ENCODE data around the gene ACTRT2.

The ACTRT2 gene

GRCh38 chr1:3019007-3019515 is 2.2 kb upstream of the ACTRT2 start:
- H3F3A ChIP-seq (ENCODE audit: insufficient read depth): no peaks in the 10 kb centered on the region
- no peak overlapping the region for H3K9ac ChIP-seq (ENCODE audit: low read length)
- no peaks in the 10 kb centered on the region for H3K9me2 ChIP-seq (replicated peaks; ENCODE audit: insufficient read depth, low read length)
- H3K36me3 ChIP-seq (ENCODE audit: low read length): no peaks in the 10 kb centered on the region
- TF ChIP-seq EZH2phosphoT487 (conservative IDR thresholded peaks at IDR 0.05; ENCODE audit: low read length): no peak
- TF ChIP-seq, protein P1, sequence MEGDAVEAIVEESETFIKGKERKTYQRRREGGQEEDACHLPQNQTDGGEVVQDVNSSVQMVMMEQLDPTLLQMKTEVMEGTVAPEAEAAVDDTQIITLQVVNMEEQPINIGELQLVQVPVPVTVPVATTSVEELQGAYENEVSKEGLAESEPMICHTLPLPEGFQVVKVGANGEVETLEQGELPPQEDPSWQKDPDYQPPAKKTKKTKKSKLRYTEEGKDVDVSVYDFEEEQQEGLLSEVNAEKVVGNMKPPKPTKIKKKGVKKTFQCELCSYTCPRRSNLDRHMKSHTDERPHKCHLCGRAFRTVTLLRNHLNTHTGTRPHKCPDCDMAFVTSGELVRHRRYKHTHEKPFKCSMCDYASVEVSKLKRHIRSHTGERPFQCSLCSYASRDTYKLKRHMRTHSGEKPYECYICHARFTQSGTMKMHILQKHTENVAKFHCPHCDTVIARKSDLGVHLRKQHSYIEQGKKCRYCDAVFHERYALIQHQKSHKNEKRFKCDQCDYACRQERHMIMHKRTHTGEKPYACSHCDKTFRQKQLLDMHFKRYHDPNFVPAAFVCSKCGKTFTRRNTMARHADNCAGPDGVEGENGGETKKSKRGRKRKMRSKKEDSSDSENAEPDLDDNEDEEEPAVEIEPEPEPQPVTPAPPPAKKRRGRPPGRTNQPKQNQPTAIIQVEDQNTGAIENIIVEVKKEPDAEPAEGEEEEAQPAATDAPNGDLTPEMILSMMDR (IDR thresholded peaks at IDR 0.05; ENCODE audit: insufficient read depth, low read length, poor library complexity, severe bottlenecking): no peak
- H3K4me3 ChIP-seq (ENCODE audit: insufficient read depth, low read length, poor library complexity, severe bottlenecking): no peak overlapping the region
- no peaks in the 10 kb centered on the region for H3K79me2 ChIP-seq (ENCODE audit: insufficient read depth, low read length)
- no peaks in the 10 kb centered on the region for H3K27me3 ChIP-seq (ENCODE audit: low read length)
- H3K4me2 ChIP-seq (ENCODE audit: low read depth, low read length, poor library complexity, severe bottlenecking): no peak overlapping the region
- H4K20me1 ChIP-seq (ENCODE audit: low read depth, low read length): no peaks in the 10 kb centered on the region
- no peaks in the 10 kb centered on the region for H3K9me3 ChIP-seq (ENCODE audit: insufficient read depth, low read length)
- H2AFZ ChIP-seq (ENCODE audit: low read depth, low read length, severe bottlenecking): no peak overlapping the region
- H3K27ac ChIP-seq (ENCODE audit: low read depth, low read length): no peak overlapping the region

GRCh38 chr1:3019516-3020051 is 1.7 kb upstream of the ACTRT2 start:
- Histone ChIP-seq H2AFZ (ENCODE audit: low read depth, low read length, severe bottlenecking) (no peak overlapping the region), H3K9ac (ENCODE audit: low read length) (no peak overlapping the region), H3F3A (ENCODE audit: insufficient read depth) (no peaks in the 10 kb centered on the region), H3K4me3 (ENCODE audit: insufficient read depth, low read length, poor library complexity, severe bottlenecking) (no peak overlapping the region), H3K79me2 (ENCODE audit: insufficient read depth, low read length) (no peaks in the 10 kb centered on the region), H4K20me1 (ENCODE audit: low read depth, low read length) (no peaks in the 10 kb centered on the region), H3K4me2 (ENCODE audit: low read depth, low read length, poor library complexity, severe bottlenecking) (no peak overlapping the region), H3K27me3 (ENCODE audit: low read length) (no peaks in the 10 kb centered on the region), H3K36me3 (ENCODE audit: low read length) (no peaks in the 10 kb centered on the region), H3K27ac (ENCODE audit: low read depth, low read length) (no peak overlapping the region), H3K9me3 (ENCODE audit: insufficient read depth, low read length) (no peaks in the 10 kb centered on the region), H3K9me2 (replicated peaks; ENCODE audit: insufficient read depth, low read length) (no peaks in the 10 kb centered on the region)
- TF ChIP-seq, protein P1 (IDR thresholded peaks at IDR 0.05; ENCODE audit: insufficient read depth, low read length, poor library complexity, severe bottlenecking): no peak
- no peak for TF ChIP-seq EZH2phosphoT487 (conservative IDR thresholded peaks at IDR 0.05; ENCODE audit: low read length)

DNA sequence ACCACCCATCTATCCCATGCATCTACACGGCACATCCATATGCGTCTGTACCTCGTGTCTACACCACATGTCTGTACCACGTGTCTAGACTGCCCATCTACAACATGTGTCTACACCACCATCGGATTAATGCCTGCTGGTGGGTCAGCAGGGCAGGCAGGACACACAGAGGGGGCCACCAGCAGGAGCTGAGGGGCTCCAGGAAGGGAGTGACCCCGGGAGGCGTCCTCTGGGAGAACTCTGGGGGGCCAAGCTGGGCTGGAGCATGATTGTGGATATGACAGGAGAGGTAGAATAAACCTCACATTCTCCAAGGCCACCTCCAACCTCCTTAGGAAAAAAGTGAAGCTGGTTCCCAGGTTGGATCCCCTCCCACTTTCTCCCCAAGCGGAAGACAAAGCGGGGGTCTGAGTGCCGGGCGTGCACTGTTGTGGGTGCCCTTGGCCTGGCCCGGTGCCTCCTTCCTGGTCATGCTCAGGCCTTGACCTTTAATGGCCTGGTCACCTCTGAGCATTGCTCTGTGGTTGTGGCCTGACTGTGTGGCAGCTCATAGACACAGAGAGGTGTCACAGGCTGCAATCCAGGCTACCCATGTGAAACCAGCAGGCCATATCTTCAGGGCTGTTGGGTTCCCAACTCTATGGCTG is 881 bp upstream of the ACTRT2 start:
- Histone ChIP-seq H2AFZ (ENCODE audit: low read depth, low read length, severe bottlenecking) (no peak overlapping the region), H3K9me3 (ENCODE audit: insufficient read depth, low read length) (no peaks in the 10 kb centered on the region), H4K20me1 (ENCODE audit: low read depth, low read length) (no peaks in the 10 kb centered on the region), H3F3A (ENCODE audit: insufficient read depth) (no peaks in the 10 kb centered on the region), H3K9ac (ENCODE audit: low read length) (no peak overlapping the region), H3K4me2 (ENCODE audit: low read depth, low read length, poor library complexity, severe bottlenecking) (no peak overlapping the region), H3K79me2 (ENCODE audit: insufficient read depth, low read length) (no peaks in the 10 kb centered on the region), H3K36me3 (ENCODE audit: low read length) (no peaks in the 10 kb centered on the region), H3K4me3 (ENCODE audit: insufficient read depth, low read length, poor library complexity, severe bottlenecking) (no peak overlapping the region), H3K9me2 (replicated peaks; ENCODE audit: insufficient read depth, low read length) (no peaks in the 10 kb centered on the region), H3K27ac (ENCODE audit: low read depth, low read length) (no peak overlapping the region), H3K27me3 (ENCODE audit: low read length) (no peaks in the 10 kb centered on the region)
- TF ChIP-seq, protein P1 (IDR thresholded peaks at IDR 0.05; ENCODE audit: insufficient read depth, low read length, poor library complexity, severe bottlenecking): no peak
- TF ChIP-seq EZH2phosphoT487 (conservative IDR thresholded peaks at IDR 0.05; ENCODE audit: low read length): no peak
